ENCODE data around the gene PITX1. TPM values are rescaled to one million over a fixed set of nuclear protein-coding genes. Genes with fewer than 3 reads are reported as not detected.
A peak's percentile ranks its signal among the peaks of the same experiment; 100 is the strongest.

Gene PITX1
- total and polyA plus RNA-seq, 2 of the 13 experiments (the other 11 are each of a cell fraction or from before 2014, with no cell fraction given): 11.7 to 20.2 TPM

DNA sequence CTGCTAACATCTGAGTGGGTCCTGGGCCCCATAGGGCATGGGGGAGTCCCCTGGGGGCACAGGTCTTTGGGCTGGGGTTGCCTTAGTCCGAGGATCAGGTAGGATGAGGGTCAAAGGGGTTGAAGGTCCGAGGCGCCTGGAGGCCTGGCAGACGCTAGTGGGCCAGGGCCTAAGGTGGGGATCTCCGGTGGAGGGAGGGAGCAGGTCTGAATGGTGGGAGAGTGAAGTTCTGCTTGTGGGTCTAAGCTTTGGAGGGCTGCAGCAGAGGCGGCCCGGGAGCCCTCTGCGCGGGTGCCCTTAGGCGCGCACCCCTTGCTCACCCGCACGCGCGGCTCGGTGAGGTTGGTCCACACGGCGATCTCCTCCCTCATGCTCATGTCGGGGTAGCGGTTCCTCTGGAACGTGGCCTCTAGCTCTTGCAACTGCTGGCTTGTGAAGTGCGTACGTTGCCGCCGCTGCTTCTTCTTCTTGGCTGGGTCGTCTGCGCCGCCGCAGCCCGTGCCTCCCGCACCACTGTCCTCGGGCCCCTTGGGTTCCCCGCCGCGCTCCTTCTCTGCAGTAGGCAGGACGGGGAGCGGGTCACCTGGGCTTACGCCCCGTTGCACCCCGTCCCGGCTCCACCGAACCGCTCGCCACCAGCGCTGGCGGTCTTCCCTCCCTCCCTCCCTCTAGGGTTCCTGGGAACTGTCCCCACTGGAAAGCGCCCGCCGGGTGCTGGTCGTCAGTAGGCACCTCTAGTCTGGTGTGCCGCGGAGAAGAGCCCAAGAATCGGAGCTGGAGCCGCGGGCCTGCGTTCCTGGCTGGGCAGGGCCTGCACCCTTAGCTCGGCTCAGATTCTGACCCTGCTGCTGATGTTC lies 2.8 kb downstream of the PITX1 start:
- ChIA-PET CTCF (ENCODE audit: low intra/inter-chr PET ratio, low total read pairs) (no interaction called here), POLR2A (interaction anchor here (0.8 to 1.3 kb wide), 3 partner anchors 28 to 126 kb away, joined by 3 to 4 read pairs (median 3); partner anchors contain the start of gene PCBD2)
- DNase-seq (ENCODE audit: low spot score) (no peak), ATAC-seq (no peak), FAIRE-seq (no peak)
- no TSS peak for BruUV-seq (replicated peaks)
- Histone ChIP-seq H3K79me2 (ENCODE audit: insufficient read depth, low read length) (peaks cover 26% of the 10 kb centered on the region), H3K9me3 (ENCODE audit: low read length) (no peaks in the 10 kb centered on the region), H2AFZ (ENCODE audit: low read length) (no peak overlapping the region), H3K27me3 (ENCODE audit: control insufficient read depth in 1 of 2, insufficient read depth in 2 of 2, low read length in 2 of 2) (no peaks in the 10 kb centered on the region), H3K4me3 (replicated peaks in 1 of 3; ENCODE audit: insufficient read depth in 1 of 3, low read depth in 2 of 3, low read length in 3 of 3) (peak overlapping the region in 2 of 3 experiments; percentile 83 to 89; a peak in 3 of 6 replicates), H3K27ac (ENCODE audit: extremely low read length, insufficient read depth, low read length) (peak overlapping the region; percentile 90), H3K9ac (ENCODE audit: insufficient read depth, low read depth, low read length) (peak overlapping the region; percentile 93), H4K20me1 (ENCODE audit: insufficient read depth, low read length) (no peaks in the 10 kb centered on the region), H3K36me3 (replicated peaks in 1 of 2; ENCODE audit: control insufficient read depth in 1 of 2, insufficient read depth in 2 of 2, low read length in 2 of 2) (peaks cover 3 to 14% of the 10 kb centered on the region in 2 experiments; a peak in 3 of 5 replicates), H3K4me2 (ENCODE audit: low read depth, low read length) (peak overlapping the region; percentile 83), H3K4me1 (ENCODE audit: insufficient read depth, low read length) (peaks cover 33% of the 10 kb centered on the region)
- 96% methylated on average over 55 of the region's 57 CpGs for WGBS (ENCODE audit: low lambda C conversion rate)
- in situ Hi-C loops (cut with HindIII; ENCODE audit: extremely low pct_ligation_motif_present, low pct_unique_long_range_greater_than_20kb) (loop anchor here (10.0 kb wide), 2 partner anchors 154 to 304 kb away; no protein-coding TSS in a partner anchor), intact Hi-C loops (cut with micrococcal nuclease; ENCODE audit: unreplicated experiment) (loop anchor here (5.0 kb wide), 2 partner anchors 64 to 161 kb away; partner anchors contain the start of gene CATSPER3)
- TF ChIP-seq GATAD1 (CRISPR knock-in tag; IDR thresholded peaks at IDR 0.05) (no peak), ZFP36L1 (CRISPR knock-in tag; IDR thresholded peaks at IDR 0.05) (no peak), ZBTB38 (CRISPR knock-in tag; IDR thresholded peaks at IDR 0.05) (peak; percentile 52), RBFOX2 (IDR thresholded peaks at IDR 0.05; ENCODE audit: low read depth, low read length) (0 out of 2 replicates have a peak, but pooled peaks have one; percentile 47), HES4 (CRISPR knock-in tag; IDR thresholded peaks at IDR 0.05; ENCODE audit: borderline replicate concordance) (no peak), AGO2 (optimal IDR thresholded peaks at IDR 0.05; ENCODE audit: low read depth, low read length) (peak; percentile 71), SALL1 (CRISPR knock-in tag; IDR thresholded peaks at IDR 0.05) (no peak), ZFP36L2 (CRISPR knock-in tag; IDR thresholded peaks at IDR 0.05) (no peak), GABPB1 (CRISPR knock-in tag; IDR thresholded peaks at IDR 0.05) (peak; percentile 15; the same call in 1 of the 2 replicates), NR2F1 (CRISPR knock-in tag; IDR thresholded peaks at IDR 0.05) (no peak), ZNF207 (IDR thresholded peaks at IDR 0.05; ENCODE audit: borderline replicate concordance) (no peak)
- TF ChIP-seq, protein P1, sequence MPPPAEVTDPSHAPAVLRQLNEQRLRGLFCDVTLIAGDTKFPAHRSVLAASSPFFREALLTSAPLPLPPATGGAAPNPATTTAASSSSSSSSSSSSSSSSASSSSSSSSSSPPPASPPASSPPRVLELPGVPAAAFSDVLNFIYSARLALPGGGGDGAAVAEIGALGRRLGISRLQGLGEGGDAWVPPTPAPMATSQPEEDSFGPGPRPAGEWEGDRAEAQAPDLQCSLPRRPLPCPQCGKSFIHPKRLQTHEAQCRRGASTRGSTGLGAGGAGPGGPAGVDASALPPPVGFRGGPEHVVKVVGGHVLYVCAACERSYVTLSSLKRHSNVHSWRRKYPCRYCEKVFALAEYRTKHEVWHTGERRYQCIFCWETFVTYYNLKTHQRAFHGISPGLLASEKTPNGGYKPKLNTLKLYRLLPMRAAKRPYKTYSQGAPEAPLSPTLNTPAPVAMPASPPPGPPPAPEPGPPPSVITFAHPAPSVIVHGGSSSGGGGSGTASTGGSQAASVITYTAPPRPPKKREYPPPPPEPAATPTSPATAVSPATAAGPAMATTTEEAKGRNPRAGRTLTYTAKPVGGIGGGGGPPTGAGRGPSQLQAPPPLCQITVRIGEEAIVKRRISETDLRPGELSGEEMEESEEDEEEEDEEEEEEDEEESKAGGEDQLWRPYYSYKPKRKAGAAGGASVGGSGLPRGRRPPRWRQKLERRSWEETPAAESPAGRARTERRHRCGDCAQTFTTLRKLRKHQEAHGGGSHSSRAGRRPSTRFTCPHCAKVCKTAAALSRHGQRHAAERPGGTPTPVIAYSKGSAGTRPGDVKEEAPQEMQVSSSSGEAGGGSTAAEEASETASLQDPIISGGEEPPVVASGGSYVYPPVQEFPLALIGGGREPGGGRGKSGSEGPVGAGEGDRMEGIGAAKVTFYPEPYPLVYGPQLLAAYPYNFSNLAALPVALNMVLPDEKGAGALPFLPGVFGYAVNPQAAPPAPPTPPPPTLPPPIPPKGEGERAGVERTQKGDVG (CRISPR knock-in tag; IDR thresholded peaks at IDR 0.05; ENCODE audit: borderline replicate concordance): no peak
- TF ChIP-seq, protein P2, sequence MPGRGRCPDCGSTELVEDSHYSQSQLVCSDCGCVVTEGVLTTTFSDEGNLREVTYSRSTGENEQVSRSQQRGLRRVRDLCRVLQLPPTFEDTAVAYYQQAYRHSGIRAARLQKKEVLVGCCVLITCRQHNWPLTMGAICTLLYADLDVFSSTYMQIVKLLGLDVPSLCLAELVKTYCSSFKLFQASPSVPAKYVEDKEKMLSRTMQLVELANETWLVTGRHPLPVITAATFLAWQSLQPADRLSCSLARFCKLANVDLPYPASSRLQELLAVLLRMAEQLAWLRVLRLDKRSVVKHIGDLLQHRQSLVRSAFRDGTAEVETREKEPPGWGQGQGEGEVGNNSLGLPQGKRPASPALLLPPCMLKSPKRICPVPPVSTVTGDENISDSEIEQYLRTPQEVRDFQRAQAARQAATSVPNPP (CRISPR knock-in tag; IDR thresholded peaks at IDR 0.05): no peak
- TF ChIP-seq, protein P3, sequence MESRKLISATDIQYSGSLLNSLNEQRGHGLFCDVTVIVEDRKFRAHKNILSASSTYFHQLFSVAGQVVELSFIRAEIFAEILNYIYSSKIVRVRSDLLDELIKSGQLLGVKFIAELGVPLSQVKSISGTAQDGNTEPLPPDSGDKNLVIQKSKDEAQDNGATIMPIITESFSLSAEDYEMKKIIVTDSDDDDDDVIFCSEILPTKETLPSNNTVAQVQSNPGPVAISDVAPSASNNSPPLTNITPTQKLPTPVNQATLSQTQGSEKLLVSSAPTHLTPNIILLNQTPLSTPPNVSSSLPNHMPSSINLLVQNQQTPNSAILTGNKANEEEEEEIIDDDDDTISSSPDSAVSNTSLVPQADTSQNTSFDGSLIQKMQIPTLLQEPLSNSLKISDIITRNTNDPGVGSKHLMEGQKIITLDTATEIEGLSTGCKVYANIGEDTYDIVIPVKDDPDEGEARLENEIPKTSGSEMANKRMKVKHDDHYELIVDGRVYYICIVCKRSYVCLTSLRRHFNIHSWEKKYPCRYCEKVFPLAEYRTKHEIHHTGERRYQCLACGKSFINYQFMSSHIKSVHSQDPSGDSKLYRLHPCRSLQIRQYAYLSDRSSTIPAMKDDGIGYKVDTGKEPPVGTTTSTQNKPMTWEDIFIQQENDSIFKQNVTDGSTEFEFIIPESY (CRISPR knock-in tag; IDR thresholded peaks at IDR 0.05): peak; percentile 45; the same call in 1 of the 2 replicates
- TF ChIP-seq, protein P4, sequence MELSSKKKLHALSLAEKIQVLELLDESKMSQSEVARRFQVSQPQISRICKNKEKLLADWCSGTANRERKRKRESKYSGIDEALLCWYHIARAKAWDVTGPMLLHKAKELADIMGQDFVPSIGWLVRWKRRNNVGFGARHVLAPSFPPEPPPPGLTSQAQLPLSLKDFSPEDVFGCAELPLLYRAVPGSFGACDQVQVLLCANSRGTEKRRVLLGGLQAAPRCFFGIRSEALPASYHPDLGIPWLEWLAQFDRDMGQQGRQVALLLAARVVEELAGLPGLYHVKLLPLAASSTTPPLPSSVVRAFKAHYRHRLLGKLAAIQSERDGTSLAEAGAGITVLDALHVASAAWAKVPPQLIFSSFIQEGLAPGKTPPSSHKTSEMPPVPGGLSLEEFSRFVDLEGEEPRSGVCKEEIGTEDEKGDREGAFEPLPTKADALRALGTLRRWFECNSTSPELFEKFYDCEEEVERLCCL (CRISPR knock-in tag; IDR thresholded peaks at IDR 0.05; ENCODE audit: borderline replicate concordance): no peak
